ENCODE measurements around the gene TMEM145. TPM values are rescaled to one million over a fixed set of nuclear protein-coding genes. Genes with fewer than 3 reads are reported as not detected.
A peak's percentile ranks its signal among the peaks of the same experiment; 100 is the strongest.
"Not testable (repeated sequence)": the region's sequence is repeated elsewhere in the genome, so short reads cannot be mapped to it uniquely, and the experiment has no call there.

The TMEM145 gene
- total RNA-seq, 1 experiment from 2014 or later = not detected

DNA sequence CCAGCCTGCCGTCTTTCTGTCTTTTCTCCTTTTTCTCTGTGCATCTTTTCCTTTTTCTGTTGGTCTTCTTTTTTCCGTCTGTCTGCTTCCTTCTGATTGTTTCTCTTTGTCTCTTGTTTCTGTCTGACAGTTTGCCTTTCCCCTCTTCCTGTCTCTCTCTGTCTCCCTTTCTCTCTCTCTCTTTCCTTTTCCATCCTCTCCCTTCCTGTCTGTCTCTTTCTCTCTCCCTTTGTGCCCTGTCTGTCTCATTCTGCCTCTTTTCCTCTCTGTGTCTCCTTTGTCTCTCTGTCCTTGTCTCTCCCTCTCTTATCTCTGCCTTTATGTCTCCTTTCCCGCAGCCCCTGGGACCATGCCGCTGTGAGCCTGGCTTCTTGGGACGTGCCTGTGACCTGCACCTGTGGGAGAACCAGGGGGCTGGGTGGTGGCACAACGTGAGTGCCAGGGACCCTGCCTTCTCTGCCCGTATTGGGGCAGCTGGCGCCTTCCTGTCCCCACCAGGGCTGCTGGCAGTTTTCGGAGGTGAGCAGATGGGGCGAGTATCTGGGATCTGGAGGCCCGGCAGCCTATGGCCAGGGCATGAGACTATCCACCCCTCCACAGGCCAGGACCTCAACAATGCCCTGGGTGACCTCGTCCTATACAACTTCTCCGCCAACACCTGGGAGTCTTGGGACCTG is 21.7 kb downstream of the TMEM145 start:
- DNase-seq (ENCODE audit: low read depth) = no peak

DNA sequence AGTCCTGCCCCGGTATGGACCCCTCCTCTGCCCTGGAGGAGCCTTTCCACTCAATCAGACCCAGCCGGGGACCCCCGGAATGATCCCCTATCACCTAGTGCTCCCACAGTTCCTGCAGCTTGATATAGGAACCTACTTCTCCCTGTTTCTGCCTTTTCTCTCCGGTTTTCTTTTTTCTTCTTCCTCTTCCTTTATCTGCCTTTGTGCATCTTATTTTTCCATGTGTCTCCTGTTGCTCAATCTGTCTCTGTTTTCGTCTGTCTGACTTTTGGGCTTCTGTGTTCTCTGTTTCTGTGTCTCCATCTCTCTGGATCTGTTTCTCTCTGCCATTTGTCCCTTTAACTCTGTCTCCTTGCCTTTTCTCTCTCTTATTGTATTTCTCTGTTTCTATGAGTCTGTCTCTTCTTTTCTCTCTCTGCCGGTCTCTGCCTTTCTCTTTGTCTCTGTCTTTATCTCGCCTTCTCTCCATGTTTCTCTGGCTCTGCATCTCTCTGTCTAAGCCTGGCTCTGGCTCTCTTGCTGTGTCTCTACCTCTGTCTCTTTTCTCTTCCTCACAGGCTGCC is 22.3 kb downstream of the TMEM145 start:
- no peak for DNase-seq (ENCODE audit: low read depth)

DNA sequence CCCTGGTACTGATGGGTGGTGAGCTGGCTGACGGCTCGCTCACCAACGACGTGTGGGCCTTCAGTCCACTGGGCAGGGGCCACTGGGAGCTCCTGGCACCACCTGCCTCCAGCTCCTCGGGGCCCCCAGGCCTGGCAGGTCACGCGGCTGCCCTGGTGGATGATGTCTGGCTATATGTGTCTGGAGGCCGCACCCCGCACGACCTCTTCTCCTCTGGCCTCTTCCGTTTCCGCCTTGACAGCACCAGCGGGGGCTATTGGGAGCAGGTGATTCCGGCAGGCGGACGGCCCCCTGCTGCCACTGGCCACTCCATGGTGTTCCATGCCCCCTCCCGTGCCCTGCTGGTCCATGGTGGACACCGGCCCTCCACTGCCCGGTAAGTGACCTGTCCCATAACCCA is 22.9 kb downstream of the TMEM145 start:
- DNase-seq (ENCODE audit: low read depth) = no peak

DNA sequence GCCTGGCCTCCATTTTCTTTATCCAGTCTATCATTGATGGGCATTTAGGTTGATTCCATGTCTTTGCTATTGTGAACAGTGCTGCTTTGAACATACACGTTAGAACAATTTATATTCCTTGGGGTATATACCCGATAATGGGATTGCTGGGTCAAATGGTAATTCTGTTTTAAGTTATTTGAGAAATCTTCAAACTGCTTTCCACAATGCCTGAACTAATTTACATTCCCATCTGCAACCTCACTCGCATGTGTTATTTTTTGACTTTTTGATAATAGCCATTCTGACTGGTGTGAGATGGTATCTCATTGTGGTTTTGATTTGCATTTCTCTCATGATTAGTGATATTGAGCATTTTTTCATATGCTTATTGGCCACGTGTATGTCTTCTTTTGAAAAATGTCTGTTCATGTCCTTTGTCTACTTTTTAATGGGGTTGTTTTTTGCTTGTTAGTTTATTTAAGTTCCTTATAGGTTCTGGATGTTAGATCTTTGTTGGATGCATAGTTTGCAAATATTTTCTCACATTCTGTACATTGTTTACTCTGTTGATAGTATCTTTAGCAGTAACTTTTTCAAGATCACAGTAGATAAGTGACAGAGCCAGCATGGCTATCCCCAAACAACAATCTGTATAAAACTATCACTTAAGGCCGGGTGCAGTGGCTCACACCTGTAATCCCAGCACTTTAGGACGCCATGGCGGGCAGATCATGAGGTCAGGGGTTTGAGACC is 26.2 kb downstream of the TMEM145 start:
- not testable (repeated sequence) for DNase-seq (ENCODE audit: low read depth)

DNA sequence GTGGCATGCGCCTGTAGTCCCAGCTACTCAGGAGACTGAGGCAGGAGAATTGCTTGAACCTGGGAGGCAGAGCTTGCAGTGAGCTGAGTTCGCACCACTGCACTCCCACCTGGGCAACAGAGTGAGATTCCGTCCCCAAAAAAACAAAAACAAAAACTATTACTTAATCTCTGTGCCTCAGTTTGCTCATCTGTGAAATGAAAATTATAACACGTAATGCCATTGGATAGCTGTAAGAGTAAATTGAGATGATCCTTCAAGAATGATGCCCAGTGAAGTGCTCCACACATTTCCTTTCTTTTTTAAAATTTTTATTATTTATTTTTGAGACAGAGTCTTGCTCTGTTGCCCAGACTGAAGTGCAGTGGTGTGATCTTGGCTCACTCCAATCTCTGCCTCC is 26.8 kb downstream of the TMEM145 start:
- not testable (repeated sequence) for DNase-seq (ENCODE audit: low read depth)

DNA sequence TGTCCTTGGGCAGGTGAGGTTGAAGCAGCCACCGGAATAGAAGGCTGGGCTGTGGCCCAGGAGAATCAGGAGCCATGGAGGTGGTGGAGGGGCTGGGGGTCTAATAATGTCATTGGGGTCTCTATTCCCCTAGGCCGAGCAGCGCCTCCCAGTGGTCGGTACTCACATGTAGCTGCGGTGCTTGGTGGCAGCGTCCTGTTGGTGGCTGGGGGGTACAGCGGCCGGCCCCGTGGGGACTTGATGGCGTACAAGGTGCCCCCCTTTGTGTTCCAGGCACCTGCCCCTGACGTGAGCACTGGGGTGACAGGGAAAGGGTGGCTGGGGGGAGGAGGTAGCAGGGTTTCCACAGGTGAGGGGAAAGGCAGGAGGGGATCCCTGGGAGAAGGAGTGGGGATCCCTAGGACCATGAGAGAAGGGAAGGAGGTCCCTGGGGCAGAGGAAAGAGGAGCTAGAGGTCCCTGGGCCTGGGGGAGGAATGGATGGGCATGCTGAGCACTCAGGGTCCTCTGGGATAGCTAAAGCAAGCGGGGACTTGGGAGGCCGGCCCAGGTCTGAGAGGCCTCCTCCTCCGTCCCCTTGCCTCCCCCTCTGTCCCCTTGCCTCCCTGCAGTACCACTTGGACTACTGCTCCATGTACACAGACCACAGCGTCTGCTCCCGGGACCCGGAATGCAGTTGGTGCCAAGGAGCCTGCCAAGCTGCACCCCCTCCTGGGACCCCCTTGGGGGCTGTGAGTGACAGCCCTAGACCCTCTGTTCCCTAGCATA is 30.4 kb downstream of the TMEM145 start:
- no peak for DNase-seq (ENCODE audit: low read depth)

DNA sequence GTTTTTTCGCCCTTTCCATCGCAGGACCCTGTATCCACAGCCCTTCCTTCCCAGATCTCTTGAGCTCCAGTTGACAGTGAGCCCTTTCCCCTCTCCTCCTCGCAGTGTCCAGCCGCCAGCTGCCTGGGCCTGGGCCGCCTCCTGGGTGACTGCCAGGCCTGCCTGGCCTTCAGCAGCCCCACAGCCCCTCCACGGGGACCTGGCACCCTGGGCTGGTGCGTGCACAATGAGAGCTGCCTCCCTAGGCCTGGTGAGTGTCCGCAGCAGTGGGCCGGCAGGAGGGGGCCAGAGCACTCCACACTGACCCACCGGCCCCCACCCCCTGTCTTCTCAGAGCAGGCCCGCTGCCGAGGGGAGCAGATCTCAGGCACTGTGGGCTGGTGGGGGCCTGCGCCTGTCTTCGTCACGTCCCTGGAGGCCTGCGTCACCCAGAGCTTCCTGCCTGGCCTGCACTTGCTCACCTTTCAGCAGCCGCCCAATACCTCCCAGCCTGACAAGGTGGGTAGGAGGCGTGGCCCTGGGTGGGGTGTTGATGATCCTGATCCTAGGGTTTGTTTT is 31.3 kb downstream of the TMEM145 start:
- DNase-seq (ENCODE audit: low read depth) = no peak

DNA sequence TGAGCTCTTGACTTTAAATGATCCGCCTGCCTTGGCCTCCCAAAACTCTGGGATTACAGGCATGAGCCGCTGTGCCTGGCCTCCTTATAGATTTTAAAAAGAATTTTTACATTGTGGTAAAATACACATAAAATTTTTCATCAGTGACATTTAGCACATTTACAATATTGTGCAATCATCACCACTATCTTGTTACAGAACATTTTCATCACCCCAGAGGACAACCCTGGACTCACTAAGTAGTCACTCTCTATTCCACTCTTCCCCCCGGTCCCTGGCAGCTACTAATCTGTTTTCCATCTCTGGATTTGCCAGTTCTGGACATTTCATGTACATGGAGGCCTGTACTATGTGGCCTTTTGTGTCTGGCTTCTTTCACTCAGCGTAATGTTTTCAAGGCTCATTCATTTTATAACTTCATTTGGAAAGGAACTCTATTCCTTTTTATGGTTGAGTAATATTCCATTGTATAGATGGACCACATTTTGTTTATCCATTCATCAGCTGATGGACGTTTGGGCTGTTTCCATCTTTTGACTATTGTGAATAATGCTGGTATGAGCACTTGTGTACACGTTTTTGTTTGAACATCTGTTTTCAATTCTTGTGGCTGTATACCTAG is 32.2 kb downstream of the TMEM145 start:
- DNase-seq (ENCODE audit: low read depth) = peak; percentile 48

DNA sequence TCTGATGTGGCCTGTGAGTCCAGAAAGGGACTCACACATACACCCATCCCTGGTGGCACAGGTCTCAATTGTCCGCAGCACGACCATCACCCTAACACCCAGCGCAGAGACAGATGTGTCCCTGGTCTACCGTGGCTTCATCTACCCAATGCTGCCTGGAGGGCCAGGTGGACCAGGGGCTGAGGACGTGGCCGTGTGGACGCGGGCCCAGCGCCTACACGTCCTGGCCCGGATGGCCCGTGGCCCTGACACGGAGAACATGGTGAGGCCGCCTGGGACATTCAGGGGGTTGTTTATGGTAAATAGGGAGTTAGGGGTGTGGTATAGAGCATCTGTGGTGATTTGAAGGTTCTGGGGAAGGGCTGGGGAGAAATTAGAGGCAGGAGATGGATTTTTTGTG is 35.1 kb downstream of the TMEM145 start:
- no peak for DNase-seq (ENCODE audit: low read depth)

DNA sequence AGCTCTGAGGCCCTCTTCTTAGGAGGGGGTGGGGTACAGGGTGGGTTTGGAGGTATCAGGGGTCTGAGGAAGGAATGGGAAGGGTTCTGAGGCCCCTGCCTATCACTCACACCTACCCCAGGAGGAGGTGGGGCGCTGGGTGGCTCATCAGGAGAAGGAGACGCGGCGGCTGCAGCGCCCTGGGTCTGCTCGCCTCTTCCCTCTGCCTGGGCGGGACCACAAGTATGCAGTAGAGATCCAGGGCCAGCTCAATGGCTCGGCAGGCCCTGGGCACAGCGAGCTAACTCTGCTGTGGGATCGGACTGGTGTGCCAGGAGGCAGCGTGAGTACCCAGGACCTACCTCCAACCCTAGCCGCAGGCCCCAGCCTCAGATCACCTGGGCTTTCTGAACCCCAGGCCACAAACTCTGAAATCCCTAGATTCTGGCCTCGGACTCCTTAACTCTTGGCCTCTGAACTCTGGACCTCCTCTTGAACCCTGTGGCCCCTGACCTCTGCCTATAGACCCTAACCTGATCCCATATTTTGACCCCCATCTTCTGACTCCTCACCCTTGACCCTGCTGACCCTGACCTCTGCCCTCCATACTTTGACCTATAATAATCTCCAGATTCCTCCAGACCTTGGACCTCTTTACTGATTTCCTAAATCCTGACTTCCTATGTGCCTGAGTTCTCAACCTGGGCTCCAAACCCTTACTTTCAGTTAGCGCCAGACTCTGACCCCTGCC is 36.4 kb downstream of the TMEM145 start:
- no peak for DNase-seq (ENCODE audit: low read depth)

DNA sequence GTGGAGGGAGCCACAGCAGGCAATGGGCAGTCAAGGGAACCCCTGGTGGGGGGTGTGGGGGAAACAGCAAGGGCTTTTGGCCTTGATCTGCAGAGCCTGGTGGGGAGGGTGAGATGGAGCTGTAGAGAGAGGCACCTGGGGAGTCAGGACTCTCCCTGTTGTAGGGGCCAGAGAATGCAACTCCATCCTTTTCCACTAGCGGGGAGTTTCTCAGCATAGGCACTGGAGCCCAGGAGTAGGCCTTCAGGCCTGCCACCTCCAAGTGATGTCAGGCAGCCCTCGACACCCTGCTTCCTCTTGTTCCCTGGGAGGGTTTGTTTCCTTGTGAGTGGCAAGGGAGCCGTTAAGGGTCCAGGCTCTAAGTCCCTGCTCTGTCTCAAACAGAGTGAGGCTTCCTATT is 37.3 kb downstream of the TMEM145 start:
- DNase-seq (ENCODE audit: low read depth) = no peak

DNA sequence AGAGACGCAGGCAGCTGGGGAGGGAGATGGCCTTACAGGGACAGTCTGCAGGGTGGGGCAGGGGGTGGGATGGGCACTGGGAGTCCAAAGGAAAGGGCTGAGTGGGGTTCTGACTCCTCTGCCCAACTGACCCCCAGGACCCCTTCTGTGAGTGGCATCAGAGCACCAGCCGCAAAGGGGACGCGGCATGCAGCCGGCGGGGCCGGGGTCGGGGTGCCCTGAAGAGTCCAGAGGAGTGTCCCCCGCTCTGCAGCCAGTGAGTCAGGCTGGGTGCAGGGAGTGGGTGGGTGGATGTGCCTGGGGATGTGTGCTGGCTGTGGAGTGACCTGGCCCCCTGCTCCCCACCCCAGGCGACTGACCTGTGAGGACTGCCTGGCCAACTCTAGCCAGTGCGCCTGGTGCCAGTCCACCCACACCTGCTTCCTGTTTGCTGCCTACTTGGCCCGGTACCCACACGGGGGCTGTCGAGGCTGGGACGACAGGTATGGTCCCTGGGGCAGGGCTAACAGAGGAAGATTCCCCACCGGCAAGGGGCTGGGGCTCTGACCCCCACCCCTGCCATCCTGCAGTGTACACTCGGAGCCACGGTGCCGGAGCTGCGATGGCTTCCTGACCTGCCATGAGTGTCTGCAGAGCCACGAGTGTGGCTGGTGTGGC is 38.1 kb downstream of the TMEM145 start:
- DNase-seq (ENCODE audit: low read depth) = no peak

DNA sequence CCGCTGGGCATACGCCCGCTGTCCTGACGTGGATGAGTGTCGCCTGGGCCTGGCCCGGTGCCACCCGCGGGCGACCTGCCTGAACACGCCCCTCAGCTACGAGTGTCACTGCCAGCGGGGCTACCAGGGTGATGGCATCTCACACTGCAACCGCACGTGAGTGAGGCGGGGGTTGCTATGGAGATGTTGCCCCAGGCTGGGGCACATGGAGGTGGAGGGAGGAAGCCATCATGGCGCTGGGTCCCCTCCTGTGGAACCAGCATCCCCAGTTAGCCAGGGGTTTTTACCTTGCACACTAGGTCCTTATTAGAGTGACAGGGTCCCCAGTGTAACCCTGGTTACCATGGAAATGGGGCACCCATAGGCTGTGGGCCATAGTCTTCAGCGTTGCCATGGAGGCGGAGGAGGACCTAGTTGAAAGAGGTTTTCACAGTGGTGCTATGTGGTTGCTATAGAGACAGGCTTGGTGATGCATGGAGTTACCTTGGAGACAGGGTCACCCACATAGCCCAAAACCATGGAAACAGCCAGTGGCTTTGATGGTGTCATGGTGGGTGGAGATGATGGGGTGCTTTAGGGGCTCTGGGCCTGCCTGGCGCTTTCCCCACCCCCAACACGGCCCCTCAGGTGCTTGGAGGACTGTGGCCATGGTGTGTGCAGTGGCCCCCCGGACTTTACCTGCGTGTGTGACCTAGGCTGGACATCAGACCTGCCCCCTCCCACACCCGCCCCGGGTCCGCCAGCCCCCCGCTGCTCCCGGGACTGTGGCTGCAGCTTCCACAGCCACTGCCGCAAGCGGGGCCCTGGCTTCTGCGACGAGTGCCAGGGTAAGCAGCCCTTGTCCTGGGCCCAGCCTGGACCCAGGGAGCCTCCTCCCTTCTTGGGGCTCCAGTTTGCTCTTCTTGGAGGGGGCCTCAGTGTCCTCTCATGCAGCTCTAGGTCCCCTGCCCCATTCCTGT is 39.5 kb downstream of the TMEM145 start:
- DNase-seq (ENCODE audit: low read depth) = peak; percentile 36

DNA sequence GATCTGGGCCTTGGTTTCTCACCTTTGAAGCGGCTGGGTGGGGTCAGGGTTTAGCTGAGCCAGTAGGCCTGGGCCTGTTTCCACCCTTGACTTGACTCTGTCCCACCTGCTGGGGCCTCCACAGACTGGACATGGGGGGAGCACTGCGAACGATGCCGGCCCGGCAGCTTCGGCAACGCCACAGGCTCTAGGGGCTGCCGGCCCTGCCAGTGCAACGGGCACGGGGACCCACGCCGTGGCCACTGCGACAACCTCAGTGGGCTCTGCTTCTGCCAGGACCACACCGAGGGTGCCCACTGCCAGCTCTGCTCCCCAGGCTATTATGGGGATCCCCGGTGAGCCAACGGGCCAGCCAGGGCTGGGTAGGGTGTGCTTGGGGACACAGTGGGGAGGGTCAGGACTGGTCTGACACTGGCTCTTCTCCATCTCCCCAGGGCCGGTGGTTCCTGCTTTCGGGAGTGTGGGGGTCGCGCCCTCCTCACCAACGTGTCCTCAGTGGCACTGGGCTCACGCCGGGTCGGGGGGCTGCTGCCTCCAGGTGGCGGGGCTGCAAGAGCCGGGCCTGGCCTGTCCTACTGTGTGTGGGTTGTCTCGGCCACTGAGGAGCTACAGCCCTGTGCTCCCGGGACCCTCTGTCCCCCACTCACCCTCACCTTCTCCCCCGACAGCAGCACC is 40.4 kb downstream of the TMEM145 start:
- no peak for DNase-seq (ENCODE audit: low read depth)

DNA sequence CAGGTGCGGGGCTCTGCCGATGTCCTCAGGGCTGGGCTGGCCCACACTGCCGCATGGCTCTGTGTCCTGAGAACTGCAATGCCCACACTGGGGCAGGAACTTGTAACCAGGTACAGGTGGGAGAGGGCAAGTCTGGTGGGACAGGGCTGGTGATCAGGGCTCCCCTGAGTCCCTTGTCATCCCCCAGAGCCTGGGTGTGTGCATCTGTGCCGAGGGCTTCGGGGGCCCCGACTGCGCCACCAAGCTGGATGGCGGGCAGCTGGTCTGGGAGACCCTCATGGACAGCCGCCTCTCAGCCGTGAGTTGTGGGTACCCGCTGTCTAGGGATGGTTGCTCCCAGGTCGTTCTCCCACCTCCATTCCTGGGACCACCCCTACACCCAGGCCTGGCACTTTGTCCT is 42.8 kb downstream of the TMEM145 start:
- no peak for DNase-seq (ENCODE audit: low read depth)

DNA sequence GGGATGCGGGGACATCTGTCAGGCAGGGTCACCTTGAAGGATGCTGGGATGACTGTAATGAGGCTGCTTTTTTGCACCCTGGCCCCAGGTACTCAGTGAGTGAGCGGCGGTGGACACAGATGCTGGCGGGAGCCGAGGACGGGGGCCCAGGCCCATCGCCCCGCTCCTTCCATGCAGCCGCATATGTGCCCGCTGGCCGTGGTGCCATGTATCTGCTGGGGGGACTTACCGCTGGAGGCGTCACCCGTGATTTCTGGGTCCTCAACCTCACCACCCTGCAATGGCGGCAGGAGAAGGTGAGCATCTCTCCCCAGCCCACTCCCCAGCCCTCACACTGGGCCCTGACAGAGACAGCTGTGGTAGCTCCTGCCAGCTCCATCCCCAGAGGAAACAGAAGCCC is 43.6 kb downstream of the TMEM145 start:
- no peak for DNase-seq (ENCODE audit: low read depth)

DNA sequence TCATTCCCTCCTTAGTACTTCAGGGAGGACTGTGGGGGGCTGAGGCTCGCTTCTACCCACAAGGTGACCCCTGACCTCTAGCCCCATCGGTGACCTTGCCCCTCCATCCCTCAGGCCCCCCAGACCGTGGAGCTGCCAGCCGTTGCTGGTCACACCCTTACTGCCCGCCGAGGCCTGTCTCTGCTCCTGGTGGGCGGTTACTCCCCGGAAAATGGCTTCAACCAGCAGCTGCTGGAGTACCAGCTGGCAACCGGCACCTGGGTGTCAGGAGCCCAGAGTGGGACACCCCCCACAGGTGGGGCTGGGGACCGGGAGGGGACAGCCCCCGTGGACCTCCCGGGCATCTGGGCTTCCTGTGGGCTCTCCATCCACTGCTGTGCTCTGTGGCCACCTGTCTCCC is 44.2 kb downstream of the TMEM145 start:
- DNase-seq (ENCODE audit: low read depth) = no peak

DNA sequence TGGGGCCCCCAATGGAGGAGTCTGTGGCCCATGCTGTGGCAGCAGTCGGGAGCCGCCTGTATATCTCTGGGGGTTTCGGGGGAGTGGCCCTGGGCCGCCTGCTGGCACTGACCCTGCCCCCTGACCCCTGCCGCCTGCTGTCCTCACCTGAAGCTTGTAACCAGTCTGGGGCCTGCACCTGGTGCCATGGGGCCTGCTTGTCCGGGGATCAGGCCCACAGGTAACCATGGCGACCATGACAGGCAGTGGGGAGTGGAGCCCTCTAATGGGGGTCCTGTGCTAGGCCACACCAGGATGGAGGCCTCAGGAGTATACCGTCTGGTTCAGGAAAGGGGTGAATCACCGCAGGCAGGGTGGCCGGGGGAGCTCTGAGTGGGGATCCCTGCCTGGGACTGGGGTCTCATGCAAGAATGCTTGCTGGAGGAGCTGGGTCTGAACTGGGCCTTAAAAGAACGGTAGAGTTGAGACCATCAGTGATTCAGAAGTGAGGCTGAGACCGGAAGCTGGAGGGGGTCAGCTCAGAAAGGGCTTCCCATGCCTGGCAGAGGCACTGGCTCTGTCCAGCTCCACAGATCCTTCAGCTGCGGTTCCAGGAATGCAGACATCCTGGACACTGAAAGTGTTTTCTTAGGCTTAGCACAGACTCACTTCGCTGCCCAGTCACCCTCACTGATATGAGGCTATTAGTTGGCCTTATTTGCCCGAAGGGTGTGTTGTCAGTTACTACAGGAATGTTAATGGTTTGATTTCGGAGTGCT is 47.9 kb downstream of the TMEM145 start:
- no peak for DNase-seq (ENCODE audit: low read depth)
